CD4-positive, alpha-beta T cell (primary cell): ENCODE data around the gene UBXN2A. TPM values are rescaled to one million over a fixed set of nuclear protein-coding genes. Genes with fewer than 3 reads are reported as not detected.
A peak's percentile ranks its signal among the peaks of the same experiment; 100 is the strongest.

Experiments
- ATAC-seq: fragments of 200-7000 bp; cut with Tn5 transposase; one replicate; pipeline ENCODE4 v1.10.0; 2022; ENCODE audit warnings: mild to moderate bottlenecking; ENCODE audit not compliant: poor library complexity
- CTCF ChIA-PET: fragments of 350-600 bp; sonication (Branson Sonifier 250); formaldehyde crosslinking; loops from one replicate; lab custom pipeline; 2021; ENCODE audit warnings: antibody characterized with exemption, inconsistent platforms; lab: Charles Lee
- POLR2A ChIA-PET: fragments of 350-600 bp; sonication (Branson Sonifier 250); formaldehyde crosslinking; loops from one replicate; lab custom pipeline; 2021; ENCODE audit warnings: antibody characterized with exemption, inconsistent platforms; lab: Charles Lee
- DNase-seq, 14 experiments: peaks; one replicate each; pipeline ENCODE4 v3.0.0-alpha.2; 2013 to 2020; ENCODE audit warnings: mixed read lengths in 2 of 14
- H3K27ac ChIP-seq, 2 donors: one replicate each; pipeline versions ENCODE4 v1.5.1 to v1.7.0; 2013; ENCODE audit warnings: low read length in 2 of 2, low read depth in 1 of 2, mild to moderate bottlenecking in 1 of 2
- H3K27me3 ChIP-seq, 2 experiments: 1 replicate in 1 of 2; 2 replicates in 1 of 2; pipeline versions ENCODE4 v1.6.1 to v1.7.0; 2013; ENCODE audit warnings: low read length in 2 of 2, control low read depth in 1 of 2, mild to moderate bottlenecking in 1 of 2, moderate library complexity in 1 of 2; ENCODE audit not compliant: insufficient read depth in 2 of 2, control insufficient read depth in 1 of 2
- H3K36me3 ChIP-seq: one replicate; pipeline ENCODE4 v1.6.1; 2013; ENCODE audit warnings: low read length, control low read depth; ENCODE audit not compliant: insufficient read depth
- H3K4me1 ChIP-seq: one replicate; pipeline ENCODE4 v1.6.1; 2013; ENCODE audit warnings: low read length, control low read depth; ENCODE audit not compliant: insufficient read depth
- H3K4me3 ChIP-seq: one replicate; pipeline ENCODE4 v1.5.1; 2013; ENCODE audit warnings: mild to moderate bottlenecking, low read length, moderate library complexity
- H3K9me3 ChIP-seq, 2 experiments: 1 replicate in 1 of 2; 2 replicates in 1 of 2; pipeline versions ENCODE4 v1.6.1 to v1.7.0; 2013; ENCODE audit warnings: low read length in 2 of 2, mild to moderate bottlenecking in 2 of 2, control low read depth in 1 of 2, moderate library complexity in 1 of 2; ENCODE audit not compliant: control insufficient read depth in 1 of 2, insufficient read depth in 1 of 2
- H3K27ac Mint-ChIP-seq: one replicate; pipeline ENCODE4 v1.8.0; 2020; ENCODE audit warnings: mixed read lengths
- H3K27me3 Mint-ChIP-seq: one replicate; pipeline ENCODE4 v1.8.0; 2021; ENCODE audit warnings: mixed read lengths
- H3K36me3 Mint-ChIP-seq: one replicate; pipeline ENCODE4 v1.8.0; 2021; ENCODE audit warnings: low read depth, mixed read lengths
- H3K4me1 Mint-ChIP-seq: one replicate; pipeline ENCODE4 v1.8.0; 2021; ENCODE audit warnings: low read depth, mixed read lengths
- H3K4me3 Mint-ChIP-seq: one replicate; pipeline ENCODE4 v1.8.0; 2020; ENCODE audit warnings: mild to moderate bottlenecking, mixed read lengths
- H3K9me3 Mint-ChIP-seq: one replicate; pipeline ENCODE4 v1.8.0; 2020; ENCODE audit warnings: mixed read lengths
- intact Hi-C, 2 experiments: fragments of 100-400 bp; cut with DNase I in 1 of 2; cut with micrococcal nuclease in 1 of 2; formaldehyde crosslinking; loops; one replicate each; pipeline versions ENCODE4 v1.15.1 to v1.9.0; 2023 to 2025; cut with DNase I, micrococcal nuclease
- total RNA-seq, 174 experiments: library from RNA in 2 of 174; stranded (reverse) in 2 of 174; gene quantifications; one replicate each; pipeline ENCODE4 v1.2.3 and lab custom pipeline; 2021 to 2026
- TF ChIP-seq, protein P1 (sequence below): fragments of 200-600 bp; IDR thresholded peaks from one replicate; pipeline ENCODE4 v1.8.0; 2022; ENCODE audit warnings: antibody characterized with exemption, mild to moderate bottlenecking

UBXN2A gene
- total RNA-seq, 2 experiments from 2014 or later, result 12.9 to 16.7 TPM

DNA sequence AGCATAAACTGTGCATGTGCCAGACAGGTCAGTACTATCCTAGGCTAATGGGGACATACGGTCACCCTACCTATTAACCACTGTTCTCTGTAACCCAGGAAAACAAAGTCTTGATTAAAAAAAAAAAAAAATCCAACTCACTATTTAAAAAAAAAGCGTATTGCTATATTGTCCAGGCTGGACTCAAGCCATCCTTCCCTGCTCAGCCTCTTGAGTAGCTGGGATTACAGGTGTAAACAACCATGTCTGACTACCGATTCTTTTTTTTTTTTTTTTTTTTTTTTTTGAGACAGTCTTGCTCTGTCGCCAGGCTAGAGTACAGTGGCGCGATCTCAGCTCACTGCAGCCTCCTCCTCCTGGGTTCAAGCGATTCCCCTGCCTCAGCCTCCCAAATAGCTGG, 24.9 kb upstream of the UBXN2A start:
- ATAC-seq, result no peak
- H3K9me3 ChIP-seq, result no peaks in the 10 kb centered on the region
- peaks cover 67% of the 10 kb centered on the region for H3K4me1 Mint-ChIP-seq
- no peak overlapping the region for H3K4me3 Mint-ChIP-seq
- no peaks in the 10 kb centered on the region for H3K27me3 Mint-ChIP-seq
- no peak overlapping the region for H3K4me3 ChIP-seq
- ChIA-PET POLR2A (interaction anchor here (2.2 kb wide), 1 partner anchor 11 kb away, joined by 10 read pairs; the partner anchor contains the start of gene ATAD2B), CTCF (interaction anchor here (0.7 kb wide), 1 partner anchor 1622 kb away, joined by 3 read pairs; no protein-coding TSS in a partner anchor)
- DNase-seq, result no peak
- no peaks in the 10 kb centered on the region for H3K27me3 ChIP-seq
- no peak overlapping the region for H3K27ac Mint-ChIP-seq
- peaks cover 18% of the 10 kb centered on the region for H3K4me1 ChIP-seq
- H3K9me3 Mint-ChIP-seq, result no peaks in the 10 kb centered on the region
- TF ChIP-seq, protein P1, sequence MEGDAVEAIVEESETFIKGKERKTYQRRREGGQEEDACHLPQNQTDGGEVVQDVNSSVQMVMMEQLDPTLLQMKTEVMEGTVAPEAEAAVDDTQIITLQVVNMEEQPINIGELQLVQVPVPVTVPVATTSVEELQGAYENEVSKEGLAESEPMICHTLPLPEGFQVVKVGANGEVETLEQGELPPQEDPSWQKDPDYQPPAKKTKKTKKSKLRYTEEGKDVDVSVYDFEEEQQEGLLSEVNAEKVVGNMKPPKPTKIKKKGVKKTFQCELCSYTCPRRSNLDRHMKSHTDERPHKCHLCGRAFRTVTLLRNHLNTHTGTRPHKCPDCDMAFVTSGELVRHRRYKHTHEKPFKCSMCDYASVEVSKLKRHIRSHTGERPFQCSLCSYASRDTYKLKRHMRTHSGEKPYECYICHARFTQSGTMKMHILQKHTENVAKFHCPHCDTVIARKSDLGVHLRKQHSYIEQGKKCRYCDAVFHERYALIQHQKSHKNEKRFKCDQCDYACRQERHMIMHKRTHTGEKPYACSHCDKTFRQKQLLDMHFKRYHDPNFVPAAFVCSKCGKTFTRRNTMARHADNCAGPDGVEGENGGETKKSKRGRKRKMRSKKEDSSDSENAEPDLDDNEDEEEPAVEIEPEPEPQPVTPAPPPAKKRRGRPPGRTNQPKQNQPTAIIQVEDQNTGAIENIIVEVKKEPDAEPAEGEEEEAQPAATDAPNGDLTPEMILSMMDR, result no peak
- intact Hi-C loops, result no loop called here
- H3K36me3 Mint-ChIP-seq, result peaks cover 4% of the 10 kb centered on the region
- no peaks in the 10 kb centered on the region for H3K36me3 ChIP-seq
- no peak overlapping the region for H3K27ac ChIP-seq

DNA sequence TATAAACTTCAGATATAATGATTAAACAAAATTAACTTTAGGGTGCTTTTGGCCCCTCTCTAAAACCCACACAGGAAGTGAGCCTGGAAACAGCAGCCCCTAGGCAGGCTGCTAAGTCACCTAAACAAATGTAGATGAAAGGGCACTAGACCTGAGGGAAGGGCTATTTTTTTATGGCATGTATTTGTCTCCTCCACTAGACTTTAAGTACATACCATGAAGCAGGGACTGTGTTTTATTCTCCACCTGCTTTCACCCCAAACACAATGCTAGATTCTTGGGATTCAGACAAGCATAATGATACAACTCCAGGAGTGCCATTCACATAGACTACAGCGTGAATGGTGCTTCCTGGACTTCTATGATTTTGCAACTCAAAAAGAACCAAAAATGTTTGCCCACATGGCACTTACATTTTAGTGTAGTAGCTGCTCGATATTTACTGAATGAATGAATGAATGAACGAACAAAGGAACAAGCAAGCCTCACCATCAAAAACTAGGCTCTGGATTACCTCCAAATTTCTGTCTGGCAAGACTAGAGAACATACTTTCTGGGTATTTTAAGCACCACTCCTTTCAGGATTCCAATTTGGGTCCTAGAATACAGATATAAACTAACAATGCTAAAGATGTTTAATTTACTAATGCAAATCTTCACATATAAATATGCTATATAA, 23.4 kb upstream of the UBXN2A start:
- POLR2A ChIA-PET, result interaction anchor here (2.5 kb wide), 1 partner anchor 10 kb away, joined by 11 read pairs; the partner anchor contains the start of gene ATAD2B
- no peak overlapping the region for H3K27ac ChIP-seq
- intact Hi-C loops, result no loop called here
- H3K9me3 ChIP-seq, result no peaks in the 10 kb centered on the region
- H3K27ac Mint-ChIP-seq, result peak overlapping the region; percentile 50
- ATAC-seq (peak; percentile 44), DNase-seq (peak in 4 of 14 experiments; percentile 18 to 34 (median 22))
- CTCF ChIA-PET, result no interaction called here
- no peaks in the 10 kb centered on the region for H3K9me3 Mint-ChIP-seq
- H3K4me1 Mint-ChIP-seq, result peaks cover 74% of the 10 kb centered on the region
- H3K27me3 ChIP-seq, result no peaks in the 10 kb centered on the region
- H3K36me3 ChIP-seq, result no peaks in the 10 kb centered on the region
- peak overlapping the region; percentile 44 for H3K4me3 Mint-ChIP-seq
- H3K4me3 ChIP-seq, result no peak overlapping the region
- peaks cover 18% of the 10 kb centered on the region for H3K4me1 ChIP-seq
- H3K36me3 Mint-ChIP-seq, result peaks cover 4% of the 10 kb centered on the region
- TF ChIP-seq, protein P1, result no peak
- H3K27me3 Mint-ChIP-seq, result no peaks in the 10 kb centered on the region

DNA sequence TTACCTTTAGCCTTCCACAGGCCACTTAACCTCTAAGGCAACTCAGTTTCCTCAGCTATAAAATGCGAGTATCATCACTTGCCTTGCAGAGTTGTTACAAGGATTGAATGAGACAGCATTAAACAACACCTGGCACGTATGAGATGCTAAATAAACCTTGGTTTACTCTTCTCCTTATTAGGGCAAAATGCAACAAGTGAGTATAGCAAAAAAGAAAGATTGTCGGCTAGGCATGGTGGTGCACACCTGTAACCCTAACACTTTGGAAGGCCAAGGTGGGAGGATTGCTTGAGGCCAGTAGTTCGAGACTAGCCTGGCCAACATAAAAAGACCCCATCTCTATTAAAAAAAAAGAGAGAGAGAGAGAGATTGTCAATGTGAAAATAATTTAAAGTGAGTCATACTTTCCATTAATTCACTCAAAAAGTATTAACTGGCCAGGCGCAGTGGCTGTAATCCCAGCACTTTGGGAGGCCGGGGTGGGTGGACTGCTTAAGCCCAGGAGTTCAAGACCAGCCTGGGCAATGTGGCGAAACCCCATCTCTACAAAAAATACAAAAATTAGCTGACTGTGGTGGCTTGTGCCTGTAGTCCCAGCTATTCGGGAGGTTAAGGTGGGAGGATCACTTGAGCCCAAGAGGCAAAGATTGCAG, 21.3 kb upstream of the UBXN2A start:
- no peak for DNase-seq
- H3K4me3 ChIP-seq, result no peak overlapping the region
- H3K27ac ChIP-seq, result no peak overlapping the region
- H3K9me3 ChIP-seq, result no peaks in the 10 kb centered on the region
- Mint-ChIP-seq H3K4me3 (no peak overlapping the region), H3K36me3 (no peaks in the 10 kb centered on the region), H3K9me3 (no peaks in the 10 kb centered on the region), H3K27me3 (no peaks in the 10 kb centered on the region), H3K4me1 (peaks cover 80% of the 10 kb centered on the region), H3K27ac (peak overlapping the region; percentile 27)
- intact Hi-C loops, result no loop called here
- ATAC-seq, result no peak
- H3K4me1 ChIP-seq, result peaks cover 16% of the 10 kb centered on the region
- TF ChIP-seq, protein P1, result no peak
- ChIA-PET POLR2A (interaction anchor here (2.5 kb wide), 1 partner anchor 8 kb away, joined by 11 read pairs; the partner anchor contains the start of gene ATAD2B), CTCF (no interaction called here)
- H3K36me3 ChIP-seq, result no peaks in the 10 kb centered on the region
- no peaks in the 10 kb centered on the region for H3K27me3 ChIP-seq
